Activated CD8-positive, alpha-beta memory T cell treated with anti-CD3 and anti-CD28 coated beads, Interleukin-2, amount 50 U/mL, for 48 hours (primary cell): ENCODE data around the gene SPG21.
A peak's percentile ranks its signal among the peaks of the same experiment; 100 is the strongest.

ENCODE experiments used
- DNase-seq: peaks from one replicate; pipeline ENCODE4 v3.0.0-alpha.2; 2020

The SPG21 gene

DNA sequence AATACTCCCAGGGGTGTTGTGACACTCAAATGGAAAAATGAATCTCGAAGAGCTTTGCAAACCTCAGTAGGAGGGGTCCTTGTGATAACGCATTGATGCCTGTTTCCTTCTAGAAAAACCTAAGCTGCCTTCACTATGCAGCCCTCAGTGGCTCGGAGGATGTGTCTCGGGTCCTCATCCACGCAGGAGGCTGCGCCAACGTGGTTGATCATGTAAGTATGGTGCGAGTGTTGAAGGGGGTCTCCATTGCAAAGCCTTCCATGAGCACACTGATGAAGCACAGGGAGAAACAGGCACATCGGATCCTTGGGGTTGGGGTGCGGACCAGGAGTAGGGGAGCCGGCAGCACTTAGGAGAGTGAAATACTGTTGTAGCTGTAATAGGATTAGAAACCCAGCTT, 55.7 kb downstream of the SPG21 start:
- peak; percentile 25 for DNase-seq

DNA sequence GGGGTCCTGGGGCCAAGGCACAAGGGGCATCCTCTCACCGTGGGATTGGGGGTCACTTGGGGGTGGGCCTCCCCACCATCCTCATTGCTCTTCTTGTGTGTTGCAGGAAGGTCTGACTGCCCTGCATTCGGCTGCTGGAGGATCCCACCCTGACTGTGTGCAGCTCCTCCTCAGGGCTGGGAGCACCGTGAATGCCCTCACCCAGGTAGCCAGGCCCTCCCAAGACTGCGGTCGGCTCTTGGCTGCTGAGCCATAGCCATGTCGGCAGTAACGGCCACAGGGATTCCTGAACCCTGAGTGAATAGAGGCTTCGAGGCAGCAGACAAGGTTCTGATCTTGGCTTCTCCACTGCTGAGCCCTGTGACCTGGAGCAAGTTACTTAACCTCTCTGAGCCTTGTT, 58.3 kb downstream of the SPG21 start:
- peak; percentile 39 for DNase-seq

DNA sequence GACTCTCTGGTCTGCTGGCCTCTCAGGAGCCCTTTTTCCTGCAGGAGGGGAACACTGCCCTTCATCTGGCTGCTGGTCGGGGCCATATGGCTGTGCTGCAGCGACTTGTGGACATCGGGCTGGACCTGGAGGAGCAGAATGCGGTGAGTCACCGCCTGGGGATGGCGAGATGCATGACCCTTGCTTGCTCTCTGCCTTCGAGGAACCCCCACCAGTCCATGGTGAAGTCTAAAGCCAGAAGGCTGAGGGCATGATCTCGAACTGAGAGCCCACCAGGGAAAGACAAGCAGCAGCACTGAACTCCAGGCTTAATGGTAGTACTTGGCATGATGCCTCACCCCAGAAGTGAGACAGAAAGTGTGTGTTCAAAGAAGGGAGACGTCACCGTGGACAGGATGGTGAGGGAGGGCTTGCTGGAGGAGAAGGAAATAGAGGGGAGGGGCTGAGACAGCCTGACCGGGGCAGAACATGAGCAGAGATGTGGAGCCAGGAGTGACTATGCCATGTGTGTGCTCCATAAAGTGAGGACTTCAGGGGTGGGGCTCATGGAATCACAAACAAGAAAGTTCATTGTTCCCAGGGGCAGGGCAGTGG, 58.8 kb downstream of the SPG21 start:
- DNase-seq, result peak; percentile 47

DNA sequence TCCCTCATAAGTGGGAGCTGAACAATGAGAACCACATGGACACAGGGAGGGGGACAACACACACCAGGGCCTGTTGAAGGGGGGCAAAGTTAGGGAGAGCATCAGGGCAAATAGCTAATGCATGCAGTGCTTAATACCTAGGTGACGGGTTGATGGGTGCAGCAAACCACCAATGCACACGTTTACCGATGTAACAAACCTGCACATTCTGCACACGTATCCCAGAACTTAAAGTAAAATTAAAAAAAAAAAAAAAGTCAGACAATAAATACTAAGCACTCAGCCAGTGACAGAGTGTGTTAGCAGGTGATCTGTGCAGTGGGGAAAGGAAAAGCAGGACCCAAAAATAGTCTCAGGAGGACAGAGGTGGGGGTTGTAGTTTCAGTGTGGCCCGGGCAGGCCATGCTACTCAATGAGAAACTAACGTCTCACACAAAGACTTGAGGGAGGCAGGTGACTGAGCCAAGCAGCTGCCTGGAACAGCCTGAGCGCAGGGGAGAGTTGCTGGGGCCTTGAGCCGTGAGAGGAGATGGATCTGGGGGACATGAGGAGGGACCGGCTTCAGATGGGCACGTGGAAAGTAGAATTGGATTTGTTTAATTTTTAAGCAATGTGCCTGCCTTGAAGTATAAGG, 59.6 kb downstream of the SPG21 start:
- peak; percentile 12 for DNase-seq

DNA sequence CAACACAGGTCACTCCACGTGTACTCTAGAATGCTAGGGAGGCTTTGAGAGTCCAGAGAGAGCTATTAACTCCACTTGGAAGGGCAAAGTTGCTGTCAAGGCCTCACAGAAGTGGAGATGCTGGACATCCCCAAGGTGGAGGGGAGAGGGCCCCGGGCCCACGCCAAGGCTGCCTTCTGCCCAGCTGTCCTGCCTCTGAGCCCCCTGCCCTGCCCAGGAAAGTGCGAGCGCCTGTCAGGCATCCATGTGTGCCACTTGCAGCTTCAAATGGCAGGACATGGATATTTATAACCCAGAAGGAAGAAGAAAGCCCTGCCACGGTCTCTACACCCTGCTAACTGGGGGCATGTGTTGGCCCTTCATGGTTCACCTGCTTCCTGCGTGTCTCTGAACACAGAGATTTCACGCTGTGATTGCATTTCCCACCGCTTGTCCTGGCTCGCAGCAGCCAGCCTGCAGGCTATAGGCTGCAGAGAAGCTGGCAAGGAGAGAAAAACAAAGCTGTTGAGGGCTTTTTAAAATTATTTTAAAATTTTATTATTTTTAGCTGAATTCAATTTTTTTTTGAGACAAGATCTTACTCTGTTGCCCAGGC, 61.0 kb downstream of the SPG21 start:
- DNase-seq, result peak; percentile 23

DNA sequence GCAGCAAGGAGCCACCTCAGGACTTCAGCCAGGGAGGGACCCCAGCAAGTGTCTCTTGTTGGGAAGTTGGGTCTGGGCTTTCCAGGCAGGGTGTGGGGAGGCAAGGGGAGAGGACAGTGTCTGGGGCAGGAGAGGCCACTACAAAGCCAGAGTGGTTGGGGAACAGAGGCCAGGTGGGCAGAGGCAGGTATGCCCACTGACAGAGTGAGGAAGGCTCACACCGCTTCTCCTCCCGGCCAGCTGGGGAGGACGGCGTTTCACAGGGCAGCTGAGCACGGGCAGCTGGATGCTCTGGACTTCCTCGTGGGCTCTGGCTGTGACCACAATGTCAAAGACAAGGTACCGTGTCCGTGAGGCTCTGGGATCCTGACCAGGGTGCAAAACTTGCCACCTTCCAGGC, 63.1 kb downstream of the SPG21 start:
- DNase-seq, result no peak

DNA sequence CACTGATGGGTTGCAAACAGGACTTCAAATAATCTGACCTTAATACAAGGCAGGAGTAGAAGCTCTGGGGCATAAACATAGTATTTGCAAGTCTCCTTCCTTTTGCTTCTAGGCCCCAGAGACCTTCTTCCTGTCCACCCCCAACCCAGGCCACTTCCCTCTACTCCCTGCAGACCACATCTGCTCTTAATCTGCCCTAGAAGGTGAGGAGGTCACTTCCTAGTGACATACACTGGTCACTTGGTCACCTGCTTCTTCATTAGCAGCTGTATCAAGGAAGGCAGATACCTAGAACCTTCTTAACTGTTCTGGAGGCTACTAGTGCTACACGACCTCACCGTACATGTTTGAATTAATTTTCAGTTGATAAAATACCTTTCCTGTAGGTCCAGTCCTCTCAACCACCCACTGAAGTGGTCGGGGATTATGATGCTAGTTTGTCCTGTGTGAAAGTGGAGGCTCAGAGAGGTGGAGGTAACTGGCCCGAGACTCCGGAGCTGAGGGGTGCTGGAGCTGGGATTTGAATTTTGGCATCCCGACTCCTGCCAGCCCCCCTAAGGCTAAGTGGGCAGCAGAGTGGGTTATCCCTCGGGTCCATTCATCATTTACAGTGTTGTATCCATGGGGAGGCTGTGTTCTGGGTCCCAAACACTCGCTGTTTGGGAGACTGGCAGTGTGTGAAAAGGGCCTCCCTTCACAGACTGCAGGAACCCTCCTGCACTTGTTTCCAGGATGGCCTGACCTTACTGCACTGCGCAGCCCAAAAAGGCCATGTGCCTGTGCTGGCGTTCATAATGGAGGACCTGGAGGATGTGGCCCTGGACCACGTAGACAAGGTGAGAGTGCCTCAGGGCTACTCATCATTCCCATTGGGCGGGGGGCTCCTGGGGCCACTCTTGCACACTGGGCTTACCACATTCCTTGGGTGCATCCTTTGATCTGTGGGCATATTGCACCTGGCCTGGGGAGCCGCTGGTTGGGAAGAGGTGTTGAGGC, 64.1 kb downstream of the SPG21 start:
- DNase-seq, result no peak

DNA sequence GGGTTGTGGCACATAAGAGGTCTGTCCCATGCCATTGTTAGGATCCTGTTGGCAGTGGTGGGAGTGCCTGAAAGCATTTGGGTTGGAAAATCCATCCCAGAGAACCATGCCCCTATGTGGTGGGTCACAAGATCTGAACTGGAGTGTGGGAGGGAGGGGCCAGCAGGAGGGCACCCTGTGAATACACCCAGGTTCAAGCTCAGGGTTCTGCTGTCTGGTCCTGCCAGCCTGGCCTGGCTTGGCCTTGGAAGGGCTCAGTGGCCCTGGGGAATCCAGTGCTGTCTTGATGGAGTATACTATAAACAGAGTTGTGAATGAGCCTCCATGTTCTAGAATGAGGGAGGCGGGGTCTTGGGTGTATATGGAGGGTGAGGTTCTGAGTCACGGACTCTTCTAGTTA, 66.2 kb downstream of the SPG21 start:
- no peak for DNase-seq

DNA sequence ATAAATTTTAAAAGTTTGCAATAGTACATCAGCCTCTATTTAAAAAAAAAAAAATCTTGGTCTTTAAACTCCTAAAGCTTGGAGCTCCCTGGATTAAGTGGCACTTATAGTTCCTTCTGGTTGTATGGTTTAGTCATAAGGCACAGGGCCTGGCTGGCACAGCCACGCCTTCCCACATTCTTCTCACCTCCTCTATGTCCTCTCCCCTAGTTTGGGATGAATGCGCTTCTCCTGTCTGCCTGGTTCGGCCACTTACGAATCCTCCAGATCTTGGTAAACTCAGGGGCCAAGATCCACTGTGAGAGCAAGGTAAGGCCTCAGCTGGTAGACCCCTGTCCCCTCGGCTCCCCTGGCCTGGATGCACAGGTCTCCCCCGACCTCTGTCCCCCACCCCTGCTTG, 68.0 kb downstream of the SPG21 start:
- no peak for DNase-seq

DNA sequence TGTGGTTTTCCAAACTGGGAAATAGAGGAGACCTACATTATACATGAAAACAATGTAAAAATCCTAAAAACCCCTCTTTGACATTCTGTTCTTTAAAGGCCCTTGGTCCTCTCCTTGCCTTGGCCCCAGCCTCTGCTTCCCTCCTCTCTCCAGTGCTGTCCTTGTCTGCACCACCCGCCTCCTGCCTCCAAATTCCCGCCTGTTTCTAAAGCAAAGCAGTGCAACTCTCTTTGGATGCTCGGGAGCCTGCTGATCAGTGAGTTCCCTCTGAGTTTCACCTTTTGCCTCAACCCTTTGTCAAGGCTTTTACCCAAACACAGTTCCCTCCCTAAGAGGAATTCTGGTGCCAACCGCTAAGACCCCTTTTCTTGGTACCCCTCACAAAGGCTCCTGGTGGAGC, 70.0 kb downstream of the SPG21 start:
- no peak for DNase-seq

DNA sequence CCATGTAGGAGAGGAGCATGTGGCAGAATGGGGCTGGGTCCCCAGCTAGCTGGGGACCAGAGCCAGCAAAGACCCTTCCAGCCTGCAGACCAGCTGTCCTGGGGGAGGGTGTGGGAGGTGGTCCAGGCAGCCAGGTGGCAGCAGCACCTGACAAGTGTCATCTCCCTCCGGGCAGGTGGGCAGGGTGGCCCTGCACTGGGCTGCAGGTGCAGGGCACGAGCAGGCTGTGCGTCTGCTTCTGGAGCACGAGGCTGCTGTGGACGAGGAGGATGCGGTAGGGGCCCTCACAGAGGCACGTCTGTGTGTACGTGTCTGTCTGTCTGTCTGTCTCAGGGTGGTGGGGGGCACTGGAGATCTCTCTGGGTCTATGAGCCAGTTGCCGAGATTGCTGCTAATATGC, 72.5 kb downstream of the SPG21 start:
- no peak for DNase-seq

DNA sequence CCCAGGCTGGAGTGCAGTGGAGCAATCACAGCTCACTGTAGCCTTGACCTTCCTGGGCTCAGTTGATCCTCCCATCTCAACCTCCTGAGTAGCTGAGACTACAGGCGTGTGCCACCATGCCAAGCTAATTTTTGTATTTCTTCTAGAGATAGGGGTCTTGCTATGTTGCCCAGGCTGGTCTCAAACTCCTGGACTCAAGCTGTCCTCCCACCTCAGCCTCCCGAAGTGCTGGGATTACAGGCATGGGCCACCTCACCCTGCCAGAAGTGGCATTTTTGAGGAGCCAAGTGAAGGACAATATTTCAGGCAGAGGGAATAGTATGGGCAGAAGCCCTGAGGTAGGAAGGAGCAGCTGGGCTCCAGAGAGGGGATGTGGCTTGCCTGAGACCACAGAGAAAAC, 73.3 kb downstream of the SPG21 start:
- no peak for DNase-seq

DNA sequence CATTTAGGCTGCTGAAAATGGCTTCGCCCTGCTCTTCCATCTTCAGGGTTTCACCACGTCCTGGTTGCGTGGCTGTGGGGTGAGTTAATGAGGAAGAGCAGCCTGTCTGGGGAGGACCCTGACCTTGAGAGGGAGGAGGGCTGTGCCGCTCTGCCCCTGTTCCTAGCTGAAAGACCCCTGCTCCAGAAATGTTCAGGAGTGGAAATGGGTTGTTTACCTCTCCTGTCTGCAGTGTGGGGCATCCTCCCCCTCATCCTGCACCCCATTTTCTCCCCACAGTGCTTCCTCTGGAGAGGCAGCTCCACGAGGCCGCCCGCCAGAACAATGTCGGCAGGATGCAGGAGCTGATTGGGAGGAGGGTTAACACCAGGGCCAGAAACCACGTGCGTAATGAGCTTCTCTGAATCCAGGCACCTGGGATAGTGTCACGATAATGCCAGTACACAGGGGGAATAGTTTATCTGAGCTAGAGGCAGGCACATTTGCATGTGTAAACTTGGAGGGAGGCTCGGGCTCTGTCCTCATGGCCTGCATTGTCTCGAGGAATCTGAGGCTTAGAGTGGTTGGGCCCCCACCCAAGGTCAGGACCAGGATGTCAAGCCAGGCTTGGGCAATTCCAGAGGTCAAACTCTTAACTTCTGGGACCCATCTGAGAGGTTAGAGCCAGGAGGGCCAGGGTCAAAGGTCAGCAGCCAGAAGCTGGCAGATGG, 74.0 kb downstream of the SPG21 start:
- DNase-seq, result no peak
